OCI-LY1 (cell line): ENCODE measurements around the gene PRUNE2.

Experiments
- H2AFZ ChIP-seq: fragments of 200-600 bp; sonication (generic), shearing (Covaris generic); 2 replicates; pipeline ENCODE4 v1.6.0; 2014; ENCODE audit warnings: antibody characterized with exemption, mild to moderate bottlenecking, low read length
- H3F3A ChIP-seq: fragments of 200-600 bp; sonication (generic), shearing (Covaris generic); 2 replicates; pipeline ENCODE4 v1.6.0; 2014; ENCODE audit warnings: mild to moderate bottlenecking, antibody characterized with exemption, low read length, moderate library complexity; ENCODE audit not compliant: insufficient read depth
- H3K27ac ChIP-seq: fragments of 200-600 bp; sonication (generic); 2 replicates; pipeline ENCODE4 v1.5.1; 2014; ENCODE audit warnings: low read length, mixed run types, mild to moderate bottlenecking, low read depth; ENCODE audit not compliant: poor library complexity, severe bottlenecking
- H3K27me3 ChIP-seq: fragments of 200-600 bp; sonication (generic); 2 replicates; pipeline ENCODE4 v1.6.0; 2014; ENCODE audit warnings: antibody characterized with exemption, mild to moderate bottlenecking, low read length, moderate library complexity; ENCODE audit not compliant: insufficient read depth
- H3K36me3 ChIP-seq: fragments of 200-600 bp; sonication (generic); 2 replicates; pipeline ENCODE4 v1.6.1; 2014; ENCODE audit warnings: mild to moderate bottlenecking, antibody characterized with exemption, low read length, moderate library complexity, mixed read lengths; ENCODE audit not compliant: insufficient read depth
- H3K4me1 ChIP-seq: fragments of 200-600 bp; sonication (generic); 2 replicates; pipeline ENCODE4 v1.5.1; 2014; ENCODE audit warnings: mild to moderate bottlenecking, low read length, moderate library complexity; ENCODE audit not compliant: insufficient read depth, severe bottlenecking
- H3K4me2 ChIP-seq: fragments of 200-600 bp; sonication (generic), shearing (Covaris generic); 2 replicates; pipeline ENCODE4 v1.6.1; 2014; ENCODE audit warnings: low read length
- H3K4me3 ChIP-seq: fragments of 200-600 bp; sonication (generic); 2 replicates; pipeline ENCODE4 v1.5.1; 2014; ENCODE audit warnings: low read length, low read depth, mild to moderate bottlenecking, mixed read lengths; ENCODE audit not compliant: poor library complexity, severe bottlenecking
- H3K79me2 ChIP-seq: fragments of 200-600 bp; shearing (Covaris generic); 2 replicates; pipeline ENCODE4 v1.6.1; 2016; ENCODE audit warnings: mixed run types, low read length, mixed read lengths; ENCODE audit not compliant: insufficient read depth
- H3K9ac ChIP-seq: fragments of 200-600 bp; sonication (generic), shearing (Covaris generic); 2 replicates; pipeline ENCODE4 v1.6.1; 2014; ENCODE audit warnings: mild to moderate bottlenecking, low read length, mixed read lengths
- H3K9me2 ChIP-seq: fragments of 200-600 bp; sonication (generic), shearing (Covaris generic); 2 replicates; pipeline ENCODE4 v1.6.1; 2014; ENCODE audit warnings: low read depth, mild to moderate bottlenecking, low read length, mixed read lengths
- H3K9me3 ChIP-seq: fragments of 200-600 bp; shearing (Covaris generic); 2 replicates; pipeline ENCODE4 v1.6.1; 2014; ENCODE audit warnings: low read length, mixed read lengths
- H4K20me1 ChIP-seq: fragments of 200-600 bp; sonication (generic), shearing (Covaris generic); 2 replicates; pipeline ENCODE4 v1.6.0; 2016; ENCODE audit warnings: mild to moderate bottlenecking, low read length; ENCODE audit not compliant: insufficient read depth
- EZH2 ChIP-seq: fragments of 200-600 bp; sonication (generic), shearing (Covaris generic); IDR thresholded peaks from 2 replicates; pipeline ENCODE4 v1.8.0; 2017; ENCODE audit warnings: borderline replicate concordance, mixed run types, mild to moderate bottlenecking, antibody characterized with exemption, low read length, moderate library complexity, mixed read lengths
- TF ChIP-seq, protein P1 (sequence below): fragments of 200-600 bp; sonication (generic), shearing (Covaris generic); IDR thresholded peaks from 2 replicates; pipeline ENCODE4 v1.5.1; 2017; ENCODE audit warnings: mild to moderate bottlenecking, antibody characterized with exemption, low read length, moderate library complexity, mixed read lengths

Gene PRUNE2

DNA sequence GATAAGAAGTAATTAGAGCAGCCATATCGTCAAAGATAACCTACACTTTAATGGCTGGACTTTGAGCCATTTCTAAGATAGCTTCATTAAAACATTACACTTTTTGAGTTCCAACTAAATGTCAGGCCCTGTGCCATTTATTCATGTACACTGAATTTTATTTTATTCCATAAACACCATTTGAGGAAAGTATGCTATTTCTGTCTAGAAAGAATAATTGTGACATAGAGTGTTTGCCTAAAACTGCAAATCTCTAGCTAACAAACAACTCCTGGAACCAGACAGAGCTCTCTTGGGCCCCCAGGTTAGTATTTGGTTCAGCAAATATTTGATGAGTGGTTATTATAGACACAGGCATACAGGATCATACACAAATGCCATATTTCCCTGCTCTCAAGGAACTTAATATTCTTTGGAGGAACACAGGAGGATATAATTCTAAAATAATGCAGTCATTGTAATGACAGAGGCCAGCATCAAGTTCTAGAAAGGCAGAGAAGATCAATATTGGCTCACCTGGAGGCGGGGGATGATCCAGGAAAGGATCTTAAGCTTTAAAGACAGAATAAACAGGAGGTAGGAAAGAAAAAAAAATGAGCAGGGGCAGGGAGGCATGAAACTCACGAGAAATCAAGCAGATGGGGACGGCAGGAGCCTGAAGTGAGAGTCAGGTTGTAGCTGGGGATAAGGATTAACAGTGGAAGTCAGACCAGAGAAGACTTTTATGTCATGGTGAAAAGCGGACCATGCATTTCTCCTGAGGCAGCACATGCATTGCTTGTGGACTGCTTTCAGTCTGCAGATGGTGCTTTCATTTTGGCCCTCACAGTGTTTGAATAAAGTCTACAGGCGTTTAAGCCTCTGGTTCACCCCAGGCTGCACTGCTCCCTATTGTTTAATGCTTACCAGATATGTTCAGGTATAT is 319.3 kb downstream of the PRUNE2 start:
- TF ChIP-seq, protein P1, sequence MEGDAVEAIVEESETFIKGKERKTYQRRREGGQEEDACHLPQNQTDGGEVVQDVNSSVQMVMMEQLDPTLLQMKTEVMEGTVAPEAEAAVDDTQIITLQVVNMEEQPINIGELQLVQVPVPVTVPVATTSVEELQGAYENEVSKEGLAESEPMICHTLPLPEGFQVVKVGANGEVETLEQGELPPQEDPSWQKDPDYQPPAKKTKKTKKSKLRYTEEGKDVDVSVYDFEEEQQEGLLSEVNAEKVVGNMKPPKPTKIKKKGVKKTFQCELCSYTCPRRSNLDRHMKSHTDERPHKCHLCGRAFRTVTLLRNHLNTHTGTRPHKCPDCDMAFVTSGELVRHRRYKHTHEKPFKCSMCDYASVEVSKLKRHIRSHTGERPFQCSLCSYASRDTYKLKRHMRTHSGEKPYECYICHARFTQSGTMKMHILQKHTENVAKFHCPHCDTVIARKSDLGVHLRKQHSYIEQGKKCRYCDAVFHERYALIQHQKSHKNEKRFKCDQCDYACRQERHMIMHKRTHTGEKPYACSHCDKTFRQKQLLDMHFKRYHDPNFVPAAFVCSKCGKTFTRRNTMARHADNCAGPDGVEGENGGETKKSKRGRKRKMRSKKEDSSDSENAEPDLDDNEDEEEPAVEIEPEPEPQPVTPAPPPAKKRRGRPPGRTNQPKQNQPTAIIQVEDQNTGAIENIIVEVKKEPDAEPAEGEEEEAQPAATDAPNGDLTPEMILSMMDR, result no peak
- no peak for TF ChIP-seq EZH2

DNA sequence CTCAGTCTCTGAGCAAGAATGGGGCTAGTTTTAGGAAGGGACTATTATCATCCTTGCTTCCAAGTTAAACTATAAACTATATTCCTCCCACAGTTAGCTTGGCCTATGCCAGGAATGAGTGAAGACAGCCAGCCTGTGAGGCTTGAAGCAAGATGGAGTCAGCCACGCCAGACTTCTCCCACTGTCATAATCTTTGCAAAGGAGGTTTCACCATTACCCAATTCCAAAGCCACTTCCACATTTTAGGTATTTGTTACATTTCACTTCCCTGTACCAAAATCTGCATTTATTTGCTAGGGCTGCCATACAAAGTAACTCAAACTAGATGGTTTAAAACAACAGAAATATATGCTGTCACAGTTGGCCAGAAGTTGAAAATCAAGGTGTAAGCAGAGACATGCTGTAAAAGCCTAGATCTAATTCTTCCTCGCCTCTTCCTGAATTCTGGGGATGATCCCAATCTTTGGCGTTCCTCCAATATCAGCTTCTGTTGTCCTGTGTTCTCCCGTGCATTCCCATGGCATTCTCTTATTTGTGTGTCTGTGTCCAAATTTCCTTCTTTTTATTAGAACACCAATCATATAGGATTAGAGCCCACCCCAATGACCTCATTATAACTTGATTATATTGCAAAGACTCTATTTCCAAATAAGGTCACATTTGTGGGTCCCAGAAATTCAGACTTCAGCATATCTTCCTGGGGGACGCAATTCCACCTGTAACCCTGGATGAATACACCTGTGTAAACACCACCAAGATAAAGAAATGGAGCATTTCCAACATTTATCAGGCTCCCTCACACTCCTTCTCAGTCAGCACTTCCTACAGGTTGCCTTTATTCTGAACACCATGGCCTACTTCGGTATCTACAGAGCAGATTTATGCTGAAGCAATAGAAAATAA is 320.2 kb downstream of the PRUNE2 start:
- no peaks in the 10 kb centered on the region for H4K20me1 ChIP-seq
- no peak overlapping the region for H3K9ac ChIP-seq
- H3K27ac ChIP-seq, result no peak overlapping the region
- no peak overlapping the region for H2AFZ ChIP-seq
- H3K9me2 ChIP-seq, result no peaks in the 10 kb centered on the region
- H3K4me3 ChIP-seq, result no peak overlapping the region
- no peak overlapping the region for H3K4me2 ChIP-seq
- H3K79me2 ChIP-seq, result no peaks in the 10 kb centered on the region
- no peak for TF ChIP-seq EZH2
- TF ChIP-seq, protein P1, result no peak
- H3K27me3 ChIP-seq, result no peaks in the 10 kb centered on the region
- H3K4me1 ChIP-seq, result peaks cover 23% of the 10 kb centered on the region
- H3K36me3 ChIP-seq, result no peaks in the 10 kb centered on the region
- H3K9me3 ChIP-seq, result no peaks in the 10 kb centered on the region
- H3F3A ChIP-seq, result no peaks in the 10 kb centered on the region

More for the DNA sequence above, 319.3 kb downstream of the PRUNE2 start:
- Histone ChIP-seq H4K20me1 (no peaks in the 10 kb centered on the region), H2AFZ (no peak overlapping the region), H3K4me2 (0 out of 2 replicates have a peak overlapping the region, but pooled peaks have one; percentile 0), H3K4me1 (peaks cover 14% of the 10 kb centered on the region), H3K27me3 (no peaks in the 10 kb centered on the region), H3K9me2 (no peaks in the 10 kb centered on the region), H3K27ac (no peak overlapping the region), H3F3A (no peaks in the 10 kb centered on the region), H3K36me3 (no peaks in the 10 kb centered on the region), H3K79me2 (no peaks in the 10 kb centered on the region), H3K9me3 (no peaks in the 10 kb centered on the region), H3K4me3 (no peak overlapping the region), H3K9ac (peak overlapping the region; percentile 24)

DNA sequence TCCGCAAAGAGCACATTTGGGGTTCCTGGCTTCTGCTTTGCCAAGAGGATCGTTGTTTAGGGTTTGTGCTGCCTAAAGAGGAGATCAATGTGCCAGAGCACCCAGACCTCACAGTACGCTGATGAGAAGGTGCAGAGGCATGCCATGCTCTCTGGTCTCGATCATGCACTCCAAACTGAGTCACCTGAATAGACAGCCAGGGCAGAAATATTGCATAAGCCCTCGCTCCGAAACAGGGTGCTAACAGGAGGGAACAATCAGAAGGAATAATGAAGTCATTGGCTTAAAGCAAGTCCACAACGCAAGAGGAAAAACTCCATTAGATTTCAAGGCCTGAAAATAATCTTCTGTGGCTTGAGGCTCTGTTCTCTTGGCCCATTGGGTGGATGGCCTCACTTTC is 322.7 kb downstream of the PRUNE2 start:
- Histone ChIP-seq H3K36me3 (no peaks in the 10 kb centered on the region), H3K4me1 (peaks cover 47% of the 10 kb centered on the region), H3K27me3 (no peaks in the 10 kb centered on the region), H3K79me2 (no peaks in the 10 kb centered on the region), H4K20me1 (no peaks in the 10 kb centered on the region), H2AFZ (no peak overlapping the region), H3K4me2 (no peak overlapping the region), H3K9me3 (no peaks in the 10 kb centered on the region), H3K9ac (no peak overlapping the region), H3K9me2 (no peaks in the 10 kb centered on the region), H3K27ac (no peak overlapping the region), H3K4me3 (no peak overlapping the region), H3F3A (no peaks in the 10 kb centered on the region)
- no peak for TF ChIP-seq EZH2
- TF ChIP-seq, protein P1, result no peak
